Endometrial microvascular endothelial cells (primary cell): ENCODE results near the gene POU3F1. TPM values are rescaled to one million over a fixed set of nuclear protein-coding genes. Genes with fewer than 3 reads are reported as not detected.

Experiments
- in situ Hi-C: cut with HindIII; loops from 2 replicates; pipeline ENCODE4 v1.10.0; 2017; ENCODE audit warnings: low sequenced_read_pairs, low pct_unique_long_range_greater_than_20kb; ENCODE audit errors: inconsistent ontology term
- total RNA-seq: library from RNA; depleted of rRNA; stranded (reverse); fragments of >200 nt; gene quantifications from one replicate; pipeline ENCODE4 v1.2.3, GENCODE V29; 2015; ENCODE audit errors: inconsistent ontology term

Gene POU3F1
- total RNA-seq, 1 donor from 2014 or later = not detected

GRCh38 chr1:38076038-38076437 lies 29.4 kb upstream of the POU3F1 start:
- in situ Hi-C loops = no loop called here

GRCh38 chr1:38075191-38075590 lies 28.6 kb upstream of the POU3F1 start:
- in situ Hi-C loops = no loop called here

- in situ Hi-C loops = no loop called here
Observed at GRCh38 chr1:38074302-38074677, 27.7 kb upstream of the POU3F1 start.

GRCh38 chr1:38073534-38074301 lies 27.1 kb upstream of the POU3F1 start:
- in situ Hi-C loops = no loop called here

GRCh38 chr1:38072858-38073257 lies 26.3 kb upstream of the POU3F1 start:
- in situ Hi-C loops = no loop called here

GRCh38 chr1:38071312-38072256 lies 25.0 kb upstream of the POU3F1 start:
- in situ Hi-C loops = no loop called here

GRCh38 chr1:38068980-38069340 lies 22.4 kb upstream of the POU3F1 start:
- in situ Hi-C loops = no loop called here

GRCh38 chr1:38068220-38068979 lies 21.8 kb upstream of the POU3F1 start:
- in situ Hi-C loops = no loop called here

- in situ Hi-C loops = no loop called here
Observed at GRCh38 chr1:38064197-38064903, 17.8 kb upstream of the POU3F1 start.

GRCh38 chr1:38063616-38064015 lies 17.0 kb upstream of the POU3F1 start:
- in situ Hi-C loops = no loop called here

- in situ Hi-C loops = no loop called here
Observed at GRCh38 chr1:38062361-38063288, 16.0 kb upstream of the POU3F1 start.

GRCh38 chr1:38061883-38062328 lies 15.3 kb upstream of the POU3F1 start:
- in situ Hi-C loops = no loop called here

- in situ Hi-C loops = no loop called here
Observed at GRCh38 chr1:38061290-38061689, 14.7 kb upstream of the POU3F1 start.

GRCh38 chr1:38060498-38060897 lies 13.9 kb upstream of the POU3F1 start:
- in situ Hi-C loops = no loop called here

GRCh38 chr1:38059635-38060250 lies 13.2 kb upstream of the POU3F1 start:
- in situ Hi-C loops = no loop called here

- in situ Hi-C loops = no loop called here
Observed at GRCh38 chr1:38055965-38056364, 9.4 kb upstream of the POU3F1 start.

- in situ Hi-C loops = no loop called here
Observed at GRCh38 chr1:38055398-38055797, 8.8 kb upstream of the POU3F1 start.
